Left lung (tissue), 10 donors: ENCODE data around the gene ZNF148. TPM values are rescaled to one million over a fixed set of nuclear protein-coding genes. Genes with fewer than 3 reads are reported as not detected.

ENCODE experiments used
- ATAC-seq: fragments of 200-7000 bp; cut with Tn5 transposase; one replicate; pipeline ENCODE4 v1.9.1; 2020; ENCODE audit warnings: moderate library complexity
- DNase-seq, 4 donors: peaks; one replicate each; pipeline ENCODE4 v3.0.0-alpha.2; 2013 to 2020
- H3K27ac ChIP-seq, 2 donors: fragments of 200-600 bp; sonication (generic) in 1 of 2; one replicate each; pipeline versions ENCODE4 v1.5.0 to v1.8.0; 2020 to 2021
- H3K27me3 ChIP-seq, 2 donors: fragments of 200-600 bp; sonication (generic) in 1 of 2; one replicate each; pipeline versions ENCODE4 v1.5.0 to v1.8.0; 2020 to 2021
- H3K36me3 ChIP-seq, 2 donors: fragments of 200-600 bp; sonication (generic) in 1 of 2; one replicate each; pipeline versions ENCODE4 v1.5.0 to v1.8.0; 2020 to 2021
- H3K4me1 ChIP-seq, 2 donors: fragments of 200-600 bp; one replicate each; pipeline ENCODE4 v1.8.0; 2021
- H3K4me3 ChIP-seq, 2 donors: fragments of 200-600 bp; sonication (generic) in 1 of 2; one replicate each; pipeline versions ENCODE4 v1.5.0 to v1.8.0; 2020 to 2021; ENCODE audit warnings: mild to moderate bottlenecking in 1 of 2
- H3K9me3 ChIP-seq, 2 donors: fragments of 200-600 bp; sonication (generic) in 1 of 2; one replicate each; pipeline versions ENCODE4 v1.5.0 to v1.8.0; 2020 to 2021
- intact Hi-C, 2 donors: fragments of 100-400 bp; cut with DNase I; formaldehyde crosslinking; loops; one replicate each; pipeline versions ENCODE4 v1.11.2 to v1.14.2; 2022
- polyA plus RNA-seq, 6 donors: library from polyadenylated mRNA; unstranded; fragments of 120-200 nt; gene quantifications; one replicate each; pipeline ENCODE4 v1.2.1, GENCODE V29; 2013; ENCODE audit not compliant: insufficient read length in 6 of 6
- total RNA-seq, 2 donors: library from RNA; stranded (reverse); fragmentation: NEBNext Ultra II Directional; extraction: Animal tissue kit (Norgen Biotek cat#: 25700); gene quantifications; one replicate each; pipeline ENCODE4 v1.2.1, GENCODE V29; 2021
- TF ChIP-seq, protein P1 (sequence below), 2 donors: fragments of 200-600 bp; sonication (generic) in 1 of 2; IDR thresholded peaks; one replicate each; pipeline versions ENCODE4 v1.5.0 to v1.8.0; 2021; ENCODE audit warnings: antibody characterized with exemption in 2 of 2
- donor health status: DM: no; HTN: yes; CAD: no.
- donor health status: DM: no; HTN: no; CAD: no.

Gene ZNF148
- total and polyA plus RNA-seq, 8 donors = 35.2 to 44.9 (median 40.3) TPM

DNA sequence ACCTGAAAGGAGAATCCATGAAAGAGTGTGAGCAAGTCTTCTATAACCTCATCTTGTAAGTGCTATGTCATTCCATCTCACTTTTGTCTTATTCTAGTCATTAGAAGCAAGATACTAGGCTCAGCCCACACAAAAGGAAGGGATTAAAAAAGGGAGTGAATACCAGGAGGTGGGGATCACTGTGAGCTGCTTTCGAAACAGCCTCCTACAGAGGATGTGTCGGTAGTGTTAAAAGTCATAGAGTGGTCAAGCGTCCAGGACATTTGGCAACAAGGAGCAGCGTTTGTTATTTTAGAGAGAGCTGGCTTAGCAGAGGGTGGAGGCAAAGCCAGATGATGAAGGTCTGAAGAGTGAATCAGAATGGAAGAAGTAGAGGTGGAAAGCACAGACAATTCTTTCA, 11.7 kb upstream of the ZNF148 start:
- Histone ChIP-seq H3K36me3 (no peaks in the 10 kb centered on the region), H3K4me3 (no peak overlapping the region), H3K9me3 (no peaks in the 10 kb centered on the region), H3K27ac (no peak overlapping the region), H3K27me3 (no peaks in the 10 kb centered on the region), H3K4me1 (no peaks in the 10 kb centered on the region)
- intact Hi-C loops = no loop called here
- no peak for DNase-seq
- TF ChIP-seq, protein P1, sequence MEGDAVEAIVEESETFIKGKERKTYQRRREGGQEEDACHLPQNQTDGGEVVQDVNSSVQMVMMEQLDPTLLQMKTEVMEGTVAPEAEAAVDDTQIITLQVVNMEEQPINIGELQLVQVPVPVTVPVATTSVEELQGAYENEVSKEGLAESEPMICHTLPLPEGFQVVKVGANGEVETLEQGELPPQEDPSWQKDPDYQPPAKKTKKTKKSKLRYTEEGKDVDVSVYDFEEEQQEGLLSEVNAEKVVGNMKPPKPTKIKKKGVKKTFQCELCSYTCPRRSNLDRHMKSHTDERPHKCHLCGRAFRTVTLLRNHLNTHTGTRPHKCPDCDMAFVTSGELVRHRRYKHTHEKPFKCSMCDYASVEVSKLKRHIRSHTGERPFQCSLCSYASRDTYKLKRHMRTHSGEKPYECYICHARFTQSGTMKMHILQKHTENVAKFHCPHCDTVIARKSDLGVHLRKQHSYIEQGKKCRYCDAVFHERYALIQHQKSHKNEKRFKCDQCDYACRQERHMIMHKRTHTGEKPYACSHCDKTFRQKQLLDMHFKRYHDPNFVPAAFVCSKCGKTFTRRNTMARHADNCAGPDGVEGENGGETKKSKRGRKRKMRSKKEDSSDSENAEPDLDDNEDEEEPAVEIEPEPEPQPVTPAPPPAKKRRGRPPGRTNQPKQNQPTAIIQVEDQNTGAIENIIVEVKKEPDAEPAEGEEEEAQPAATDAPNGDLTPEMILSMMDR (IDR thresholded peaks at IDR 0.05) = no peak
- ATAC-seq = no peak

DNA sequence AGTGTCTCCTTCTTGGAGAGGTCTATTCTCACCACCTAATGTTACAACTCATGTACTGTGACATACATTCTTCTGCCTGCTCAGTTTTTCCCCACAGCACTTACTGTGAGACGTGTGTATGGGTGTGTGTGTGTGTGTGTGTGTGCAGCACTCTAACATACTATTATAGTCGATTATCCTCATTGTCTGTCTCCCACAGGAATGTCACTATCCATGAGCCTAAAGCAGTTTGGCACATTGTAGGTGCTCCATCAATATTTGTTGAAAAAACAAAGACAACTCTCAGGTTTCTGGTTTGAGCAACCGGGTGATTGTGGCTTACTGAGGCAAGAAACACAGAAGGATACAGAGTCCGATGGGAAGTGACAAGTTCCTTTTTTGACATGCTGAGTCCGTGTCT, 8.6 kb upstream of the ZNF148 start:
- ATAC-seq (no peak), DNase-seq (no peak)

DNA sequence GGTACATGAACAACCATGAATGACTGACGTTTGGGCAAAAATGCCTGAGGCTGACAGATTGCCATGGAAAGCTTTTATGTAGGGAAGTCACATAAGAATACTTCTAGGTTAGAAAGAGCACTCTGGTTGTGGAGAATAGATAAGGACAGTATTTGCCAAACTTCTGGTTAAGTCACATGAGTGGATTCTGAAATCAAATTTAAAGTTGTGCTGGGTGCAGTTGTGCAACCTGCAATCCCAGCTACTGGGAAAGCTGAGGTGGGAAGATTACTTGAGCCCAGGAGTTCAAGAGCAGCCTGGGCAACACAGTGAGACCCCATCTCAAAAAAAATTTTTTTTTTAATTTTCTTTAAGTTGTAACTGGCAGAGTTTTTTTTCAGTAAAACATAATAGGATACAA, 7.2 kb upstream of the ZNF148 start:
- TF ChIP-seq, protein P1 (IDR thresholded peaks at IDR 0.05) = no peak
- ATAC-seq = peak; percentile 27
- no peaks in the 10 kb centered on the region for H3K27me3 ChIP-seq
- no peaks in the 10 kb centered on the region for H3K36me3 ChIP-seq
- H3K9me3 ChIP-seq = no peaks in the 10 kb centered on the region
- H3K4me3 ChIP-seq = no peak overlapping the region
- no peak overlapping the region for H3K27ac ChIP-seq
- intact Hi-C loops = no loop called here
- DNase-seq = no peak
- H3K4me1 ChIP-seq = no peaks in the 10 kb centered on the region

More for the DNA sequence above, 8.6 kb upstream of the ZNF148 start:
- Histone ChIP-seq H3K4me3 (no peak overlapping the region), H3K27me3 (no peaks in the 10 kb centered on the region), H3K27ac (no peak overlapping the region), H3K4me1 (no peaks in the 10 kb centered on the region), H3K9me3 (no peaks in the 10 kb centered on the region), H3K36me3 (no peaks in the 10 kb centered on the region)
- TF ChIP-seq, protein P1 (IDR thresholded peaks at IDR 0.05) = no peak
- intact Hi-C loops = no loop called here

DNA sequence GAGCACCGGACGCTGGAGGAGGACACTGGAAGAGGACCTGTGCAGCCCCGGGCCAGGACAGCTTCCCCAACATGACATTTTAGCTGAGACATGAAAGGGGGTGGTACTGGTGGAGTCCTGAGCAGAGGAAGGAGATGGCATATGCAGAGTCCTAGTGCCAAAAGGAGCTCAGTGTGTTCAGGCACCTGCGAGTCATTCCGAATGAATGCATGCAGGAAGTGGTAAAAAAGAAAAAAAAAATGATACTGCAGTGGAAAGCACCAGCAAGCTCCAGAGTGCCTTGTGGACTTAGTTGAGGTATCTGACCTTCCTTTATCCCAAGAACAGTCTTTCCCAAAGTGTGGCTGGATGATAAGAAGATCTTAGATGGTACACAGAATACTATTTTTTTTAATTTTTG, 6.6 kb upstream of the ZNF148 start:
- Histone ChIP-seq H3K9me3 (no peaks in the 10 kb centered on the region), H3K27me3 (no peaks in the 10 kb centered on the region), H3K4me3 (no peak overlapping the region), H3K36me3 (no peaks in the 10 kb centered on the region), H3K4me1 (no peaks in the 10 kb centered on the region), H3K27ac (no peak overlapping the region)
- DNase-seq (no peak), ATAC-seq (peak; percentile 33)
- TF ChIP-seq, protein P1 (IDR thresholded peaks at IDR 0.05) = no peak
- intact Hi-C loops = no loop called here

DNA sequence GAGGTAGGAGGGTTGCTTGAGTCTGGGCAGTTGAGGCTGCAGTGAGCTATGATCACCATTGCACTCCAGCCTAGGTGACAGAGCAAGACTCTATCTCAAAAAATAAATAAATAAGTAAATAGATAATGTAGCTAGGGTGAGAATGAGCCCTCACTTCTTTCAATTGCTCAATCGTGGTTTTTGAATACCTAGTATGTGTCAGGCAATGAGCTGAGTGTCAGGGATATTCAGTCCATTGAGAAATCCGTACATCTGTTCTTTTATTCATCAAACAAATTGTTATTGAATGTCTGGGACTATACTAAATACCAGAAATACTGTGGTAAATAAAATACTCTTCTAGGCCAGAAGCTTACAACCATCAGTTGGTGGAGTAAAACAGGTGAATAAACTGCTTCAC, 6.2 kb upstream of the ZNF148 start:
- TF ChIP-seq, protein P1 (IDR thresholded peaks at IDR 0.05) = no peak
- Histone ChIP-seq H3K36me3 (no peaks in the 10 kb centered on the region), H3K4me1 (no peaks in the 10 kb centered on the region), H3K27ac (no peak overlapping the region), H3K4me3 (no peak overlapping the region), H3K9me3 (no peaks in the 10 kb centered on the region), H3K27me3 (no peaks in the 10 kb centered on the region)
- intact Hi-C loops = no loop called here
- no peak for DNase-seq
- no peak for ATAC-seq
